ENCODE measurements around the gene NAV2. TPM values are rescaled to one million over a fixed set of nuclear protein-coding genes. Genes with fewer than 3 reads are reported as not detected.
A peak's percentile ranks its signal among the peaks of the same experiment; 100 is the strongest.

Gene NAV2
- total RNA-seq, 4 donors from 2014 or later, result 19.2 to 34.7 (median 25.8) TPM

- Histone ChIP-seq H3K27ac (no peak overlapping the region), H3K36me3 (no peaks in the 10 kb centered on the region), H3K27me3 (peaks cover 5 to 99% of the 10 kb centered on the region in 2 donors), H3K9me3 (peaks cover 0 to 7% (median 0%) of the 10 kb centered on the region in 4 donors), H3K4me3 (peak overlapping the region in 3 of 4 donors; percentile 25 to 33 (median 29)), H3K4me1 (peaks cover 0 to 49% (median 19%) of the 10 kb centered on the region in 4 donors)
- WGBS, 2 donors, result 2 to 3% methylated on average over 60 to 61 of the region's 61 CpGs
- TF ChIP-seq EP300 (IDR thresholded peaks at IDR 0.05), result no peak
- no peak for TF ChIP-seq CTCF (IDR thresholded peaks at IDR 0.05)
- TF ChIP-seq POLR2A (IDR thresholded peaks at IDR 0.05), result no peak
- DNase-seq (ENCODE audit: low spot score in 2 of 2), result no peak
These were observed 450.5 kb downstream of the NAV2 start for GRCh38 chr11:20162824-20163782.

- no peaks in the 10 kb centered on the region for H3K36me3 ChIP-seq
- H3K4me3 ChIP-seq, result peak overlapping the region in 2 of 4 donors; percentile 25 to 29
- no peak for TF ChIP-seq EP300 (IDR thresholded peaks at IDR 0.05)
- no peak for TF ChIP-seq POLR2A (IDR thresholded peaks at IDR 0.05)
- no peak for TF ChIP-seq CTCF (IDR thresholded peaks at IDR 0.05)
- H3K4me1 ChIP-seq, result peaks cover 0 to 44% (median 19%) of the 10 kb centered on the region in 4 donors
- 7 to 18% methylated on average over 23 to 26 of the region's 26 CpGs for WGBS, 2 donors
- peaks cover 5 to 95% of the 10 kb centered on the region in 2 donors for H3K27me3 ChIP-seq
- H3K9me3 ChIP-seq, result peaks cover 0 to 12% (median 0%) of the 10 kb centered on the region in 4 donors
- H3K27ac ChIP-seq, result no peak overlapping the region
- DNase-seq (ENCODE audit: low spot score in 2 of 2), result no peak
These were observed 451.3 kb downstream of the NAV2 start for GRCh38 chr11:20163783-20164481.

Small RNAs within 50 kb of the gene (small RNA-seq; reads per million reads assigned to genes)
- gene MIR4694, result not detected
